Ovary (tissue), 9 donors: ENCODE measurements around the gene WFDC1. TPM values are rescaled to one million over a fixed set of nuclear protein-coding genes. Genes with fewer than 3 reads are reported as not detected.

Source experiments
- DNase-seq, 5 donors: peaks; one replicate each; pipeline ENCODE4 v3.0.0-alpha.2; 2019 to 2020
- H3K27ac ChIP-seq, 2 donors: fragments of 200-600 bp; one replicate each; pipeline versions ENCODE4 v1.5.1 to v1.8.0; 2019 to 2022
- H3K27me3 ChIP-seq: fragments of 200-600 bp; one replicate; pipeline ENCODE4 v1.8.0; 2022
- H3K36me3 ChIP-seq: fragments of 200-600 bp; sonication (generic); one replicate; pipeline ENCODE4 v1.5.1; 2019
- H3K4me1 ChIP-seq: one replicate; pipeline ENCODE4 v1.8.1; 2013; ENCODE audit warnings: mild to moderate bottlenecking, moderate library complexity; ENCODE audit not compliant: insufficient read depth
- H3K4me3 ChIP-seq: fragments of 200-600 bp; sonication (generic); one replicate; pipeline ENCODE4 v1.5.1; 2017
- H3K9me3 ChIP-seq, 2 donors: fragments of 200-600 bp in 1 of 2; sonication (generic) in 1 of 2; one replicate each; pipeline versions ENCODE4 v1.5.1 to v1.8.1; 2013 to 2019; ENCODE audit warnings: mild to moderate bottlenecking in 1 of 2, moderate library complexity in 1 of 2
- EP300 ChIP-seq: sonication (generic); formaldehyde crosslinking; IDR thresholded peaks from one replicate; pipeline ENCODE4 v1.6.1; 2017; ENCODE audit warnings: antibody characterized with exemption
- POLR2A ChIP-seq: fragments of 450-650 bp; IDR thresholded peaks from one replicate; pipeline ENCODE4 v1.6.1; 2017; ENCODE audit warnings: antibody characterized with exemption, mild to moderate bottlenecking, moderate library complexity
- WGBS, 3 donors: extraction: QIAGEN DNeasy Blood & Tissue Kit in 1 of 3; methylation state at CpG; one replicate each; pipeline versions ENCODE4 v1.1.5 to v1.1.7; 2013 to 2017; 5-methylcytosine and 5-hydroxymethylcytosine counted together
- intact Hi-C, 4 donors: fragments of 100-400 bp; cut with DNase I; formaldehyde crosslinking; loops; one replicate each; pipeline versions ENCODE4 v1.11.0 to v1.15.1; 2022 to 2023
- polyA plus RNA-seq, 2 donors: library from polyadenylated mRNA; stranded (reverse); fragments of 200-250 nt in 1 of 2; fragments of 350-450 nt in 1 of 2; fragmentation: Illumina TruSeq in 1 of 2; extraction: RNeasy Lipid Tissue Mini Kit (QIAGEN cat#74804) in 1 of 2; gene quantifications; one replicate each; pipeline ENCODE4 v1.2.3, GENCODE V29; 2013 to 2014
- total RNA-seq, 7 donors: library from RNA; depleted of rRNA in 2 of 7; stranded (reverse); fragments of >200 nt in 2 of 7; fragmentation: NEBNext Ultra II Directional in 3 of 7; extraction: Animal tissue kit (Norgen Biotek cat#: 25700) in 3 of 7; gene quantifications; one replicate each; pipeline versions ENCODE4 v1.1.0 to v1.2.4, GENCODE V29; 2016 to 2023
- TF ChIP-seq, protein P1 (sequence below), 3 donors: fragments of 450-650 bp in 2 of 3; fragments of 200-600 bp in 1 of 3; IDR thresholded peaks; one replicate each; pipeline versions ENCODE4 v1.5.1 to v1.8.0; 2016 to 2022; ENCODE audit warnings: antibody characterized with exemption in 3 of 3, mild to moderate bottlenecking in 1 of 3
- donor health status: DM: no; HTN: no; CAD: no; lungs with moderate emphysema.
- donor health status: DM: no; HTN: no; CAD: no.
- donor health status: Bipolar disorder and iron deficiency.
- donor health status: DM: yes; HTN: yes; CAD: no.
- donor health status: DM: no; HTN: no; CAD: no.
- donor health status: DM: yes; HTN: yes; CAD: no.

The WFDC1 gene
- total and polyA plus RNA-seq, 9 donors: 0.57 to 10.7 (median 2.1) TPM

GRCh38 chr16:84247844-84248243, 46.8 kb upstream of the WFDC1 start:
- DNase-seq: no peak
- intact Hi-C loops: no loop called here
- Histone ChIP-seq H3K9me3 (no peaks in the 10 kb centered on the region), H3K27me3 (no peaks in the 10 kb centered on the region), H3K27ac (no peak overlapping the region), H3K36me3 (no peaks in the 10 kb centered on the region), H3K4me1 (no peaks in the 10 kb centered on the region), H3K4me3 (no peak overlapping the region)
- TF ChIP-seq, protein P1, sequence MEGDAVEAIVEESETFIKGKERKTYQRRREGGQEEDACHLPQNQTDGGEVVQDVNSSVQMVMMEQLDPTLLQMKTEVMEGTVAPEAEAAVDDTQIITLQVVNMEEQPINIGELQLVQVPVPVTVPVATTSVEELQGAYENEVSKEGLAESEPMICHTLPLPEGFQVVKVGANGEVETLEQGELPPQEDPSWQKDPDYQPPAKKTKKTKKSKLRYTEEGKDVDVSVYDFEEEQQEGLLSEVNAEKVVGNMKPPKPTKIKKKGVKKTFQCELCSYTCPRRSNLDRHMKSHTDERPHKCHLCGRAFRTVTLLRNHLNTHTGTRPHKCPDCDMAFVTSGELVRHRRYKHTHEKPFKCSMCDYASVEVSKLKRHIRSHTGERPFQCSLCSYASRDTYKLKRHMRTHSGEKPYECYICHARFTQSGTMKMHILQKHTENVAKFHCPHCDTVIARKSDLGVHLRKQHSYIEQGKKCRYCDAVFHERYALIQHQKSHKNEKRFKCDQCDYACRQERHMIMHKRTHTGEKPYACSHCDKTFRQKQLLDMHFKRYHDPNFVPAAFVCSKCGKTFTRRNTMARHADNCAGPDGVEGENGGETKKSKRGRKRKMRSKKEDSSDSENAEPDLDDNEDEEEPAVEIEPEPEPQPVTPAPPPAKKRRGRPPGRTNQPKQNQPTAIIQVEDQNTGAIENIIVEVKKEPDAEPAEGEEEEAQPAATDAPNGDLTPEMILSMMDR (IDR thresholded peaks at IDR 0.05): no peak
- TF ChIP-seq EP300: no peak
- TF ChIP-seq POLR2A: no peak
- WGBS, 3 donors: 82 to 91% (median 87%) methylated on average over 5 of the region's 5 CpGs

GRCh38 chr16:84252184-84252583, 42.5 kb upstream of the WFDC1 start:
- H3K36me3 ChIP-seq: no peaks in the 10 kb centered on the region
- H3K27me3 ChIP-seq: no peaks in the 10 kb centered on the region
- 70 to 76% (median 73%) methylated on average over 7 of the region's 7 CpGs for WGBS, 3 donors
- no peak overlapping the region for H3K27ac ChIP-seq
- intact Hi-C loops: no loop called here
- no peak overlapping the region for H3K4me3 ChIP-seq
- no peaks in the 10 kb centered on the region for H3K9me3 ChIP-seq
- TF ChIP-seq EP300 (no peak), POLR2A (no peak)
- TF ChIP-seq, protein P1 (IDR thresholded peaks at IDR 0.05): no peak
- H3K4me1 ChIP-seq: no peaks in the 10 kb centered on the region
- no peak for DNase-seq

GRCh38 chr16:84253173-84253572, 41.5 kb upstream of the WFDC1 start:
- H3K36me3 ChIP-seq: no peaks in the 10 kb centered on the region
- no peaks in the 10 kb centered on the region for H3K4me1 ChIP-seq
- H3K4me3 ChIP-seq: no peak overlapping the region
- H3K9me3 ChIP-seq: no peaks in the 10 kb centered on the region
- WGBS, 3 donors: 74 to 77% (median 75%) methylated on average over 4 of the region's 4 CpGs
- no peaks in the 10 kb centered on the region for H3K27me3 ChIP-seq
- intact Hi-C loops: no loop called here
- no peak for TF ChIP-seq POLR2A
- TF ChIP-seq, protein P1 (IDR thresholded peaks at IDR 0.05): no peak
- TF ChIP-seq EP300: no peak
- no peak for DNase-seq
- no peak overlapping the region for H3K27ac ChIP-seq

- H3K27ac ChIP-seq: no peak overlapping the region
- intact Hi-C loops: no loop called here
- no peaks in the 10 kb centered on the region for H3K36me3 ChIP-seq
- no peak for DNase-seq
- H3K4me1 ChIP-seq: no peaks in the 10 kb centered on the region
- TF ChIP-seq, protein P1 (IDR thresholded peaks at IDR 0.05): no peak
- TF ChIP-seq POLR2A (no peak), EP300 (no peak)
- no peaks in the 10 kb centered on the region for H3K9me3 ChIP-seq
- H3K27me3 ChIP-seq: no peaks in the 10 kb centered on the region
- 23 to 46% (median 36%) methylated on average over 4 of the region's 4 CpGs for WGBS, 3 donors
- H3K4me3 ChIP-seq: no peak overlapping the region
Observed at GRCh38 chr16:84254062-84254461, 40.6 kb upstream of the WFDC1 start.
